COLO829 (cell line): ENCODE data around the gene DOK3.
"Not testable (repeated sequence)": the region's sequence is repeated elsewhere in the genome, so short reads cannot be mapped to it uniquely, and the experiment has no call there.

Source experiments
- DNase-seq: peaks from one replicate; pipeline ENCODE4 v3.0.0; 2012; ENCODE audit warnings: low spot score

The DOK3 gene

GRCh38 chr5:177496727-177497291 is 12.8 kb downstream of the DOK3 start:
- DNase-seq, result peak; percentile 42

GRCh38 chr5:177496070-177496726 is 13.4 kb downstream of the DOK3 start:
- no peak for DNase-seq

- no peak for DNase-seq
Measured at GRCh38 chr5:177495243-177496060, 14.2 kb downstream of the DOK3 start.

- no peak for DNase-seq
Measured at GRCh38 chr5:177494346-177495195, 15.1 kb downstream of the DOK3 start.

- no peak for DNase-seq
Measured at GRCh38 chr5:177493795-177494345, 15.8 kb downstream of the DOK3 start.

GRCh38 chr5:177492841-177493240 is 16.8 kb downstream of the DOK3 start:
- no peak for DNase-seq

GRCh38 chr5:177491983-177492746 is 17.5 kb downstream of the DOK3 start:
- no peak for DNase-seq

- no peak for DNase-seq
Measured at GRCh38 chr5:177491429-177491945, 18.1 kb downstream of the DOK3 start.

GRCh38 chr5:177490992-177491391 is 18.6 kb downstream of the DOK3 start:
- no peak for DNase-seq

- DNase-seq, result no peak
Measured at GRCh38 chr5:177490311-177490991, 19.2 kb downstream of the DOK3 start.

GRCh38 chr5:177489119-177489716 is 20.4 kb downstream of the DOK3 start:
- no peak for DNase-seq

- DNase-seq, result no peak
Measured at GRCh38 chr5:177487975-177488374, 21.7 kb downstream of the DOK3 start.

- DNase-seq, result no peak
Measured at GRCh38 chr5:177487144-177487543, 22.5 kb downstream of the DOK3 start.

- no peak for DNase-seq
Measured at GRCh38 chr5:177486256-177486655, 23.4 kb downstream of the DOK3 start.

GRCh38 chr5:177485753-177486152 is 23.9 kb downstream of the DOK3 start:
- DNase-seq, result not testable (repeated sequence)

- DNase-seq, result no peak
Measured at GRCh38 chr5:177484902-177485549, 24.6 kb downstream of the DOK3 start.

- no peak for DNase-seq
Measured at GRCh38 chr5:177483994-177484901, 25.4 kb downstream of the DOK3 start.

GRCh38 chr5:177483042-177483441 is 26.6 kb downstream of the DOK3 start:
- DNase-seq, result no peak
